ENCODE data around the gene ABHD11. TPM values are rescaled to one million over a fixed set of nuclear protein-coding genes. Genes with fewer than 3 reads are reported as not detected.
A peak's percentile ranks its signal among the peaks of the same experiment; 100 is the strongest.
"Not testable (repeated sequence)": the region's sequence is repeated elsewhere in the genome, so short reads cannot be mapped to it uniquely, and the experiment has no call there.

ABHD11 gene
- 13.6 TPM for polyA plus RNA-seq

- peaks cover 4 to 11% (median 8%) of the 10 kb centered on the region in 3 donors for H3K4me1 Mint-ChIP-seq
- peak within 1 kb of the TSS; percentile 69 to 94 (median 78) for H3K27ac Mint-ChIP-seq
- no peaks in the 10 kb centered on the region for H3K36me3 Mint-ChIP-seq
- H3K27me3 Mint-ChIP-seq = no peaks in the 10 kb centered on the region
- no peaks in the 10 kb centered on the region for H3K9me3 Mint-ChIP-seq
- peak within 1 kb of the TSS; percentile 90 to 96 (median 92) for H3K4me3 Mint-ChIP-seq
These were observed at the start of gene ABHD11 for GRCh38 chr7:73738612-73739386. TSS of gene ABHD11 (minus strand) at chr7:73738802. CDS start at chr7:73738770, 32 bp downstream.

DNA sequence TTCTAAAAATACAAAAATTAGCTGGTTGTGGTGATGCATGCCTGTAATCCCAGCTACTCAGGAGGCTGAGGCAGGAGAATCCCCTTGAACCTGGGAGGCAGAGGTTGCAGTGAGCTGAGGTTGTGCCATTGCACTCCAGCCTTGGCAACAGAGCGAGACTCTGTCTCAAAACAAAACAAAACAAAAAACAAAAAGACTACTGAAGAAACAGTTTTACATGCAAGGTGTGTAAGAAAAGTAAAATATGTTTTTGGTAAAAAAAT is 49.1 kb upstream of the ABHD11 start:
- not testable (repeated sequence) for H3K27ac Mint-ChIP-seq, H3K27me3 Mint-ChIP-seq, H3K4me3 Mint-ChIP-seq, H3K9me3 Mint-ChIP-seq, H3K4me1 Mint-ChIP-seq, H3K36me3 Mint-ChIP-seq

DNA sequence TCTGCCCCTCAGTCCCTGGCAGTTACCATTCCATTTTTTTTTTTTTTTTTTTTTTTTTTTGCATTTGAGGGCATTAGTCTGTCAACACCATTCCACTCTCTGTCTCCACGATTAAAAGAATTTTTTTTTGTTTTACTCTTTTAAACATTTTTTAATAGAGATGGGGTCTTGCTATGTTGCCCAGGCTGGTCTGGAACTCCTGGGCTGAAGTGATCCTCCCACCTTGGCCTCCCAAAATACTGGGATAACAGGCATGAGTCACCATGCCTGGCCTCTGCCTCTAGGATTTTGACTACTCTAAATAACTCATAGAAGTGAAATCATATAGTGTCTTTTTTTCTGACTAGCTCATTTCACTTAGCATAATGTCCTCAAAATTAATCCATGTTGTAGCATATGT is 48.0 kb upstream of the ABHD11 start:
- peaks cover 2% of the 10 kb centered on the region for H3K36me3 Mint-ChIP-seq
- H3K27me3 Mint-ChIP-seq = no peaks in the 10 kb centered on the region
- no peaks in the 10 kb centered on the region for H3K4me1 Mint-ChIP-seq
- H3K27ac Mint-ChIP-seq = no peak overlapping the region
- peaks cover 0 to 10% (median 0%) of the 10 kb centered on the region in 3 donors for H3K9me3 Mint-ChIP-seq
- H3K4me3 Mint-ChIP-seq = no peak overlapping the region

DNA sequence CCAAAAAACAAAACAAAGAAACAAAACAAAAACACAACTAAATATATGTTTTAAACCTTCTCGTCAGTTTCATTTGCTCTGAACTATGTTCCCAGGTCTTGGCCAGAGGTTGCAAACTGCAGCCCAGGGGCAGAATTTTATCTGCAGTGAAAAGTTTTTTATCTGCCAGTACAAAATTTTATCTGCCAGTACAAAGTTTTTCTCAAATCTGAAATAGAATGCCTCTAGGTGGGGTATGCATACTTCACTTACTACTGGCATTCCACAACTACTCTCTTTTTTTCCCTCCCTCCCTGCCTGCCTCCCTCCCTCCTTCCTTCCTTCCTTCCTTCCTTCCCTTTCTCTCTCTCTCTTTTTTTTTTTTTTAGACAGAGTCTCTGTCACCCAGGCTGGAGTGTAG is 40.9 kb upstream of the ABHD11 start:
- H3K4me3 Mint-ChIP-seq = no peak overlapping the region
- peaks cover 2% of the 10 kb centered on the region for H3K36me3 Mint-ChIP-seq
- no peaks in the 10 kb centered on the region for H3K4me1 Mint-ChIP-seq
- no peak overlapping the region for H3K27ac Mint-ChIP-seq
- H3K9me3 Mint-ChIP-seq = peaks cover 3 to 8% (median 4%) of the 10 kb centered on the region in 3 donors
- peaks cover 1% of the 10 kb centered on the region for H3K27me3 Mint-ChIP-seq

DNA sequence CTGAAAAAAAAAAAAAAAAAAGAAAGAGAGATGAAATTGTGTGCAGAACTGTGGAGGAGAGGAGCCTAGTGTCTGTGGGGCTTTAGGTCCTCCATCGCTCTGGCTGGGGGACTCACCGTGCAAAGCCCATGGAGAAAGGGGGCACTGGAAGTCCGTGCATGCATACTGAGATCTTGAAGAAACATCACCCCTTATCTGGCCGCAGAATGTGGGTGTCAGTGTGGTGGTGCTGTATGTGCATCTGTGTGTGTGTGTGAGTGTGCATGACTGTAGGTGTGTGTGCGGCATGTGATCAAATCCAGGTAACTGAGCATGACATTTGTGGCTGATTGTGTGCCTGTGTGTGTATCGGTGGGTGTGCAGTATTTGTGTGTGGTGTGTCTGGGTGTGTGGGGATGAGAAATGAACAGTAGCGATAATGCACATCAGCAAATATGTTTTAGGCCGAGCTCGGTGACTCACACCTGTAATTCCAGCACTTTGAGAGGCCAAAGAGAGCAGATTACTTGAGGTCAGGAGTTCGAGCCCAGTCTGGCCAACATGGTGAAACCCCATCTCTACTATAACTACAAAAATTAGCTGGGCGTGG is 40.3 kb upstream of the ABHD11 start:
- Mint-ChIP-seq H3K27me3 (peaks cover 3% of the 10 kb centered on the region), H3K4me1 (no peaks in the 10 kb centered on the region), H3K9me3 (peaks cover 3 to 8% (median 4%) of the 10 kb centered on the region in 3 donors)

GRCh38 chr7:73774923-73775322 is 36.3 kb upstream of the ABHD11 start:
- Mint-ChIP-seq H3K4me3 (no peak overlapping the region), H3K9me3 (peaks cover 0 to 3% (median 0%) of the 10 kb centered on the region in 3 donors), H3K27me3 (peaks cover 14% of the 10 kb centered on the region), H3K27ac (no peak overlapping the region), H3K36me3 (no peaks in the 10 kb centered on the region), H3K4me1 (peaks cover 0 to 2% (median 0%) of the 10 kb centered on the region in 3 donors)

More for the DNA sequence above, 40.3 kb upstream of the ABHD11 start:
- Mint-ChIP-seq H3K4me3 (no peak overlapping the region), H3K36me3 (peaks cover 2% of the 10 kb centered on the region), H3K27ac (no peak overlapping the region)

- H3K4me3 Mint-ChIP-seq = peak overlapping the region in 1 of 4 donors; percentile 39
- no peak overlapping the region for H3K27ac Mint-ChIP-seq
- peaks cover 0 to 3% (median 0%) of the 10 kb centered on the region in 3 donors for H3K9me3 Mint-ChIP-seq
- H3K4me1 Mint-ChIP-seq = peaks cover 0 to 2% (median 0%) of the 10 kb centered on the region in 3 donors
- H3K27me3 Mint-ChIP-seq = peaks cover 15% of the 10 kb centered on the region
- H3K36me3 Mint-ChIP-seq = no peaks in the 10 kb centered on the region
These were observed 35.3 kb upstream of the ABHD11 start for GRCh38 chr7:73773700-73774517.

DNA sequence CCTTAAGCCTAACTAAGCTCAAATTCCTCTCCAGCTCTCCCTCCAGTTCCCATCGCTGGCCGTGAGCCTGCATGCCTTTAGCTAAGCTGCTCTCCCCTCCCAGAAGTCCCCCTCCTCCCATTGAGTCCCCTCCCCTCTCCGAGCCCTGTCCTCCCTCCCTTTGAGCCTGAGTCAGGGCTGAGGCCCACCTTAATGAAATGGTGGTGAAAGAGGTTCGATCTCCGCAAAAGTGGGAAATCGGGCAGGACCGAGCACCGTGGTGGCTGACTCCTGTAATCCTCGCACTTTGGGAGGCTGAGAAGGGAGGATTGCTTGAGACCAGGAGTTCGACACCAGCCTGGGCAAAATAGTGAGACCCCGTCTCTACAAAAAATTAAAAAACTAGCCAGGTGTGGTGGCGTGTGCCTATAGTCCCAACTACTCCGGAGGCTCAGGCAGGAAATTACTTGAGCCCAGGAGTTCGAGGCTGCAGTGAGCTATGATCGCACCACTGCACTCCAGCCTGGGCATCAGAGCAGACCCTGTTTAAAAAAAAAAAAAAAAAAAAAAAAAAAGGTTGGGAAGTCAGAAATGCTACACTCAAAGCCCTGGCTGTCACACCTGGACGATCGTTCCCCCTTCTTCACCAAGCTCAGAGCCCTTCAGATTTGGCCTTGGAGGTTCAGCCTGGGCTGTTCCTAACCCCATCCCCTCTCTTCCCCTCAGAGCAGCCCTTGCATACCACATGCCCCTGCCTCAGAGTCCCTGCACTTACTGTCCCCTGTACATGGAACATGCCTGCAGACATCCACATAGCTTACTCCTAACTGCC is 32.5 kb upstream of the ABHD11 start:
- H3K27me3 Mint-ChIP-seq = peaks cover 23% of the 10 kb centered on the region
- H3K4me3 Mint-ChIP-seq = peak overlapping the region; percentile 22 to 77 (median 37)

GRCh38 chr7:73770002-73770859 is 31.6 kb upstream of the ABHD11 start, which contains the start of gene CLDN3:
TSS of gene CLDN3 (minus strand) at chr7:73770270. CDS start at chr7:73770049, 221 bp downstream.
- H3K9me3 Mint-ChIP-seq = peaks cover 0 to 5% (median 3%) of the 10 kb centered on the region in 3 donors
- peaks cover 4% of the 10 kb centered on the region for H3K36me3 Mint-ChIP-seq
- peaks cover 23% of the 10 kb centered on the region for H3K27me3 Mint-ChIP-seq
- no peak within 1 kb of the TSS for H3K27ac Mint-ChIP-seq
- H3K4me1 Mint-ChIP-seq = peaks cover 0 to 2% (median 0%) of the 10 kb centered on the region in 3 donors
- H3K4me3 Mint-ChIP-seq = peak within 1 kb of the TSS; percentile 24 to 77 (median 54)

More for the DNA sequence above, 32.5 kb upstream of the ABHD11 start:
- H3K9me3 Mint-ChIP-seq = peaks cover 0 to 5% (median 3%) of the 10 kb centered on the region in 3 donors
- peaks cover 4% of the 10 kb centered on the region for H3K36me3 Mint-ChIP-seq
- peaks cover 0 to 2% (median 0%) of the 10 kb centered on the region in 3 donors for H3K4me1 Mint-ChIP-seq
- no peak overlapping the region for H3K27ac Mint-ChIP-seq

DNA sequence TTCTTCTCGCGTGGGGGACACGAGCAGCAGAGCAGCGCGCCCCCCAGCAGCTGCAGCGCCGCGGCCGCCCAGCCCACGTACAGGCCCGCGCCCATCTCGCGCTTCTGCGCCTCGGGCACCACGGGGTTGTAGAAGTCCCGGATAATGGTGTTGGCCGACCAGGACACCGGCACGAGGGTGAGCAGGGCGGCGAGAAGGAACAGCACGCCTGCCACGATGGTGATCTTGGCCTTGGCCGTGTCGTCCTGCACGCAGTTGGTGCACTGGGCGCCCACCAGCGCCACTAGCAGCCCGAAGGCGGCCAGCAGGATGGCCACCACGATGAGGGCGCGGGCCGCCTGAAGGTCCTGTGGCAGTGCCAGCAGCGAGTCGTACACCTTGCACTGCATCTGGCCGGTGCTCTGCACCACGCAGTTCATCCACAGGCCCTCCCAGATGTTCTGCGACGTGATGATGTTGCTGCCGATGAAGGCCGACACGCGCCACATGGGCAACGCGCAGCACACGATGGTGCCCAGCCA is 30.9 kb upstream of the ABHD11 start:
- peaks cover 23% of the 10 kb centered on the region for H3K27me3 Mint-ChIP-seq

GRCh38 chr7:73768641-73769480 is 30.3 kb upstream of the ABHD11 start:
- H3K9me3 Mint-ChIP-seq = peaks cover 0 to 5% (median 3%) of the 10 kb centered on the region in 3 donors
- peaks cover 0 to 2% (median 0%) of the 10 kb centered on the region in 3 donors for H3K4me1 Mint-ChIP-seq
- H3K27ac Mint-ChIP-seq = no peak overlapping the region
- peaks cover 4% of the 10 kb centered on the region for H3K36me3 Mint-ChIP-seq
- H3K27me3 Mint-ChIP-seq = peaks cover 22% of the 10 kb centered on the region
- H3K4me3 Mint-ChIP-seq = peak overlapping the region in 2 of 4 donors; percentile 8 to 49

More for the DNA sequence above, 30.9 kb upstream of the ABHD11 start:
- peaks cover 4% of the 10 kb centered on the region for H3K36me3 Mint-ChIP-seq
- H3K4me3 Mint-ChIP-seq = no peak overlapping the region
- H3K9me3 Mint-ChIP-seq = peaks cover 0 to 5% (median 3%) of the 10 kb centered on the region in 3 donors
- no peak overlapping the region for H3K27ac Mint-ChIP-seq
- H3K4me1 Mint-ChIP-seq = peaks cover 0 to 2% (median 0%) of the 10 kb centered on the region in 3 donors

GRCh38 chr7:73766556-73767229 is 28.1 kb upstream of the ABHD11 start:
- Mint-ChIP-seq H3K36me3 (peaks cover 4% of the 10 kb centered on the region), H3K27me3 (peaks cover 21% of the 10 kb centered on the region), H3K27ac (no peak overlapping the region), H3K4me1 (peaks cover 0 to 2% (median 0%) of the 10 kb centered on the region in 3 donors), H3K9me3 (peaks cover 0 to 3% (median 3%) of the 10 kb centered on the region in 3 donors), H3K4me3 (no peak overlapping the region)

Data from IgD-negative memory B cell (primary cell).